C4-2B (cell line): Measurements from ENCODE around the gene CTF1.

Experiments
- ZFX ChIP-seq: fragments of 450-650 bp; IDR thresholded peaks from 2 replicates; pipeline ENCODE4 v1.6.1; 2017
- TF ChIP-seq, protein P1 (sequence below): fragments of 450-650 bp; conservative IDR thresholded peaks from 2 replicates; pipeline ENCODE4 v1.5.1; 2017; ENCODE audit warnings: mild to moderate bottlenecking

DNA sequence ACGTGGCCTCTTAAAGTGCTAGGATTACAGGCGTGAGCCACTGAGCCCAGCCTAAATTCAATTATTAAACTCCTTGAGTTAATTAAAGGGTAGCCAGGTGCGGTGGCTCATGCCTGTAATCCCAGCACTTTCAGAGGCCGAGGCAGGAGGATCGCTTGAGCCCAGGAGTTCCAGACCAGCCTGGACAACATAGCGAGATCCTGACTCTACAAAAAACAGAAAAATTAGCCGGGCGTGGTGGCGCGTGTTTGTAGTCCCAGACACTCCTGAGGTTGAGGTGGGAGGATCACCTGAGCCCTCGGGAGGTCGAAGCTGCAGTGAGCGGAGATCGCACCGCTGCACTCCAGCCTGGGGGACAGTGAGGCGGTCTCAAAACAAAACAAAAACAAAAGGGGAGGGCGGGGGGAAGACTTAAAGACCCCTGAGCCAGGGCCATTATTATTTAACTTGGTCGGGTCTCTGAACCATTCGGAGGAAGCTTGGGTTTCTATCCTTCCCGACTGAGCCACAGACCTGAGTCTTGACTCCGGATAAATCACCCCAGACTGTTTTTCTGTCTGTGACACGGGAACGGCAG lies 22.1 kb upstream of the CTF1 start:
- TF ChIP-seq, protein P1, sequence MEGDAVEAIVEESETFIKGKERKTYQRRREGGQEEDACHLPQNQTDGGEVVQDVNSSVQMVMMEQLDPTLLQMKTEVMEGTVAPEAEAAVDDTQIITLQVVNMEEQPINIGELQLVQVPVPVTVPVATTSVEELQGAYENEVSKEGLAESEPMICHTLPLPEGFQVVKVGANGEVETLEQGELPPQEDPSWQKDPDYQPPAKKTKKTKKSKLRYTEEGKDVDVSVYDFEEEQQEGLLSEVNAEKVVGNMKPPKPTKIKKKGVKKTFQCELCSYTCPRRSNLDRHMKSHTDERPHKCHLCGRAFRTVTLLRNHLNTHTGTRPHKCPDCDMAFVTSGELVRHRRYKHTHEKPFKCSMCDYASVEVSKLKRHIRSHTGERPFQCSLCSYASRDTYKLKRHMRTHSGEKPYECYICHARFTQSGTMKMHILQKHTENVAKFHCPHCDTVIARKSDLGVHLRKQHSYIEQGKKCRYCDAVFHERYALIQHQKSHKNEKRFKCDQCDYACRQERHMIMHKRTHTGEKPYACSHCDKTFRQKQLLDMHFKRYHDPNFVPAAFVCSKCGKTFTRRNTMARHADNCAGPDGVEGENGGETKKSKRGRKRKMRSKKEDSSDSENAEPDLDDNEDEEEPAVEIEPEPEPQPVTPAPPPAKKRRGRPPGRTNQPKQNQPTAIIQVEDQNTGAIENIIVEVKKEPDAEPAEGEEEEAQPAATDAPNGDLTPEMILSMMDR = no peak
- no peak for TF ChIP-seq ZFX
